ENCODE measurements around the gene PEX16. TPM values are rescaled to one million over a fixed set of nuclear protein-coding genes. Genes with fewer than 3 reads are reported as not detected.

Gene PEX16
- 29.1 TPM for total RNA-seq

GRCh38 chr11:45917623-45918330 is at the start of gene PEX16:
TSS of gene PEX16 (minus strand) at chr11:45917877. CDS start at chr11:45917811, 66 bp downstream.
- peak; percentile 98 for DNase-seq (ENCODE audit: low spot score)

- DNase-seq (ENCODE audit: low spot score), result peak; percentile 71
Observed at GRCh38 chr11:45964911-45965389, 47.3 kb upstream of the PEX16 start.

- no peak for DNase-seq (ENCODE audit: low spot score)
Observed at GRCh38 chr11:45961751-45962240, 44.1 kb upstream of the PEX16 start.

DNA sequence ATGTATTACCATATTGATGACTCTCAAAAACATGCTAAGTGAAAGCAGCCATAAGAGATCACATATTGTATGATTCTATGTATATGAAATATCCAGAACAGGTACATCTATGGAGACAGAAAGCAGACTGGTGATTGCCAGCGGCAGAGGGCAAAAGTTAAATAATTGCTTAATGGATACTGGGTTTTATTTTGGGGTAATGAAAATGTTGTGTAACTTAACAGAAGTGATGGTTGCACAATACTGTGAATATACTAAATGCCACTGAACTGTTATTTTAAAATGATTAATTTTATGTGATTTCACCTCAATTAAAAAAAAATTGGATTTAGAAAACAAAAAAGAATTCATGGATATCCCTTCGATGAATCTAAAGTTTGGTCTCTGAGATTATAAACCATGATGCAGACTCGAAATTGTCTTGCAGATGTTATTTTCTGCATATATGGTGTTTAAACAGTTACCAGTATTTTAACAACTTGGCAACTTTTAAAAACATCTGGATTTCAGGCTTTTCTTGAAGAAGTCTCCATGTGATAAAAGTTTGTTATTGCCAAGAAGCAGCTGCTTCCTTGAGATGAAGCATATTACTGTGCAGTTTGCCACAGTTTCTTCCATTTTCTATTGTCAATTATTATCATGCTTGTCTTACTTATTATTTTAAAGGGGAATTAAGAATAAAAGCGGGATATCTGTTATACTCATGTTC is 42.9 kb upstream of the PEX16 start:
- no peak for DNase-seq (ENCODE audit: low spot score)

DNA sequence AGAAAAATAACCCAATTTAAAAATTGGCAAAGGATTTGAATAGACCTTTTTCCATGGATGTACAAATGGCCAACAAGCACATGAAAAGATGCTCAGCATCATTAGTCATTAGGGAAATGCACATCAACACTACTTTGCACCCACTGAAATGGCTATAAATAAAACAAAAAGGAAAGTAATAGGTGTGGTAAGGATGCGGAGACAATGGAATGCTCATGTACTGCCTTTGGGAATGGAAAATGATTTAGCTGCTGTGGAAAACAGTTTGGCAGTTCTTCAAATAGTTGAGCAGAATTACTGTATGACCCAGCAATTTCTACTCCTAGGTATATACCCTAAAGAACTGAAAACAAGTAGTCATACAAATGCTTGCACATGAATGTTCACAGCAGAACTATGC is 42.2 kb upstream of the PEX16 start:
- no peak for DNase-seq (ENCODE audit: low spot score)

- no peak for DNase-seq (ENCODE audit: low spot score)
Observed at GRCh38 chr11:45949992-45950407, 32.3 kb upstream of the PEX16 start.

DNA sequence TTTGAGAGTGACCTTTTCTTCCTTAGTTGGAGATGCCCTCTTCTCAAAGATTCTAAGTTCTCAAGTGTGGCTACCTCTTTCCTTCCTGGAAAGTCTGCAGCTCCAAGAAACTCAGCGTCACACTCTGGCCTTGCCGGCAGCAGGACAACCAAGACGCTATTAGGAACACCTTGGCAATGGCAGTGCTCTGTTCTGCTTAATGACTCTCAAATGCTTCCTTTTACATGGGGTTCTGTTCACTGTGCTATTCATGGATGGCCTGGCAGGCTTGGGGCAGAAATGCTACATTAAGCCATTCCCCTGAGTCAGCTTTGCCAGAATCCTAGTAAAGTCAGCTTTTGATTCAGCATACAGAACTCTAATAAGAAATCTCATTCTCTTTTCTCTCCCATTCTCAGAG is 30.7 kb upstream of the PEX16 start:
- no peak for DNase-seq (ENCODE audit: low spot score)

- no peak for DNase-seq (ENCODE audit: low spot score)
Observed at GRCh38 chr11:45947885-45948284, 30.2 kb upstream of the PEX16 start.

DNA sequence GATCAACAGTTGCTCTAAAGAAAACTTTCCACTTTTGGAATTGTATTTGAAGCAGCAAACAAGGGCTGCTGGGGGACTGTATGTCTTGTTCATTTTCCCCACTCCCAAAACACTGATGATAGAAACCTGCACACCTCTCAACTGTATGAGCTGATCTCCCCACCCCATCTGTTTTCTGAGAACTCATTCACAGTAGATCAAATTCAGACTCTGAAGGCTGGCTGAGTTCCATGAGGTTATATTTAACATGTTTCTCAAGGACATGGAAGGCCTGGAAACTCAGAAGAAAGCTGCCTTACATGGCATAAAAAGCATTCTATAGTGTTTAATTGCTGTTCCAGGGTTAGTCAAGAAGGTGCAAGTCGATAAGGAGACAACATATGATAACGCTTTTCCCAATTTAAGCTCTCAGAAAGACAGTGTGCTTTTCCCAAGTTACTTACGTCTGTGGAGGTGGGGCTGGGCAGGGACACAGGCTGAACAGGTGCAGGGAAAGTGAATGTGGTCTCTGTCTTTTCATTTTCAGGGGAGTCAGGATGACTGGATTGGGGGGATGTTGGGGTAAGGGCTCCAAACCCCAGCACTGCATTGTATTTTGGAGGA is 27.8 kb upstream of the PEX16 start:
- DNase-seq (ENCODE audit: low spot score), result no peak

DNA sequence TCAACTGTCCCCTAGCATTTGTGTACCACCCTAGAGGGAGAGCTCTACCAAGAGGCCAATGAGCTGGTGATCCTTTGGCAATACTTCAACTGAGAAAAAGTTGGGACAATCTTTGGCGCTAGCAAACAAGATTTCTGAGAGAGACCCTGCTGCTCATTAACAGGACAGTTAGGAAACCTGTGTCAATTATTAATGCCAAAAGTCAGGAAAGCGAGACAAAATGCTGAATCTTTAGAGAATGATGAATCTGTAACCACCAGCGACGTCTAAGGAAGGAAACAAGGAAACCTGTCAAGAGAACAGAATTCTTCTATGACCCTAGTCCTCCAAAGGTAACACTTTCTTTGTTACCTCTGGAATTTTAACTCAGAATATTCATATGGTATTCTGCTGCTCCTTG is 24.7 kb upstream of the PEX16 start:
- no peak for DNase-seq (ENCODE audit: low spot score)

DNA sequence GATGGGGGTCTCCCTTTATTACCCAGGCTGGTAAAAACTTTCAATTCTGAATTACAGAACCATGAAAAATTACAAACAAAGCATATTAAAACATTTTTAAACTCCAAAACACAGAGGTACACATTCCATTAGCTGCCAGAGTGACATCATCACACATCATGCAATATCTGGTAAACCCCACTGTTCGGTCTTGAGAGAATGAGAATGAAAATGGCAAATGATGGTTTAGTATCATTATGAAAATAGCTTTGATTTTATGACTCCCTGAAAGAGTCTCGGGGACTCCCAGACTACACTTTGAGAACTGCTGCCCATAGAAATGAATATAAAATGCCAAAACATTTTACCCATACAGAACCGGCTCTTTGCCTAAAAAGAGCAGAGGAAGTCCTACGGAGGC is 23.6 kb upstream of the PEX16 start:
- no peak for DNase-seq (ENCODE audit: low spot score)

DNA sequence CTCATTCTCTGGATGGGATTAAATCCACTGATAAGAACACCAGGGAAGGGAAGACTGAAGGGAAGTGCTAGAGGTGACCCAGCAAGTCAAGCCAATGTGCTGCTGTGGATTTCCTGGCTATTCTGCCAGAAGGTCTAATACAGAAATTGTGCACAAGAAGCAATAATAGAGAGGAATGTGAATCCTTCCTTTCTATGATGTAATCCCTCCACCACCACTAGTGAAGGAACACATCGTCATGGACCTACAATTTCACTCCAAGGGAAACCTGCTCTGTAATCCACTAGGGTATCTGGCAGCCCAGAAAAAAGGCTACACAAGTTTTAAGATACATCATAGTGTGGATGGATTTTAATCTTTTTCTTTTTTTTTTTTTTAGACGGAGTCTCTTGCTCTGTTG is 22.2 kb upstream of the PEX16 start:
- no peak for DNase-seq (ENCODE audit: low spot score)

- no peak for DNase-seq (ENCODE audit: low spot score)
Observed at GRCh38 chr11:45937916-45938315, 20.2 kb upstream of the PEX16 start.

DNA sequence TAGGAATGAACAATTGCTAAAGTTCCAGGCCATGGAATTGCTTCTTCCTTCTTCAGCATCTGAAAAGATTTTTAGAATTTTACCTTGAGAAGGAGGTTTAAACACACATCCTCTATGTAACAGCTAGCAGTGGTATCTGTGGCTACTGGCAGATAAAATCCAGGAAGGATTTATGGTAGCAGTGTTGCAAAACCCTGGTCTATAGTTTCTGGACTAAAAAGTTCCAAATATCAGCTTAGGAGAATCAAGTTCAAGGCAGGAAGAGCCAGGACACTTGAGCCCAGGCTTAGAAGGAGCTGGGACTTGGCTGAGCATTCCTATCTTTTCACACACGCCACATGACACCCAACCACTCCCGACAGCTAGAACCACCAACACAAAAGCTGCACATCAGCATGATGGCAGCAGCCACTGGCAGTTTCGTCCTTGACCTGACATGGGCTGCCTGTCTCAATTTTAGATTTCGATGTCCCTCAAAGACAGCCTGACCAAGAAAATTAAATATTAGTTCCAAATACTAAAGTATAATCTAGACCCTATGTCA is 18.9 kb upstream of the PEX16 start:
- DNase-seq (ENCODE audit: low spot score), result no peak

- DNase-seq (ENCODE audit: low spot score), result no peak
Observed at GRCh38 chr11:45935349-45936064, 17.8 kb upstream of the PEX16 start.

GRCh38 chr11:45934580-45935318 is 17.1 kb upstream of the PEX16 start:
- DNase-seq (ENCODE audit: low spot score), result no peak

- no peak for DNase-seq (ENCODE audit: low spot score)
Observed at GRCh38 chr11:45933846-45934579, 16.3 kb upstream of the PEX16 start.

- DNase-seq (ENCODE audit: low spot score), result no peak
Observed at GRCh38 chr11:45933131-45933831, 15.6 kb upstream of the PEX16 start.

GRCh38 chr11:45932217-45932616 is 14.5 kb upstream of the PEX16 start:
- DNase-seq (ENCODE audit: low spot score), result no peak

- no peak for DNase-seq (ENCODE audit: low spot score)
Observed at GRCh38 chr11:45931739-45932138, 14.1 kb upstream of the PEX16 start.
